HG02642 (cell line): ENCODE measurements around the gene CBL.
"Not testable (repeated sequence)": the region's sequence is repeated elsewhere in the genome, so short reads cannot be mapped to it uniquely, and the experiment has no call there.

Experiments
- ATAC-seq: cut with Tn5 transposase; IDR thresholded peaks from one replicate; pipeline ENCODE4 v1.9.1; 2021; ENCODE audit warnings: mild to moderate bottlenecking; ENCODE audit not compliant: unreplicated experiment, poor library complexity

The CBL gene

GRCh38 chr11:119205574-119206510 lies at the start of gene CBL:
TSS of gene CBL (plus strand) at chr11:119206339. CDS start at chr11:119206418, 79 bp downstream.
- peak; percentile 87 for ATAC-seq

GRCh38 chr11:119156496-119156895 lies 49.6 kb upstream of the CBL start:
- ATAC-seq: no peak

- ATAC-seq: no peak
These were observed 49.1 kb upstream of the CBL start for GRCh38 chr11:119157063-119157462.

- ATAC-seq: no peak
These were observed 47.7 kb upstream of the CBL start for GRCh38 chr11:119158467-119158866.

GRCh38 chr11:119160151-119160550 lies 46.0 kb upstream of the CBL start:
- no peak for ATAC-seq

GRCh38 chr11:119161871-119162270 lies 44.3 kb upstream of the CBL start:
- ATAC-seq: no peak

GRCh38 chr11:119166368-119167076 lies 39.6 kb upstream of the CBL start:
- no peak for ATAC-seq

GRCh38 chr11:119167077-119167458 lies 39.1 kb upstream of the CBL start:
- ATAC-seq: not testable (repeated sequence)

GRCh38 chr11:119167933-119168332 lies 38.2 kb upstream of the CBL start:
- ATAC-seq: no peak

- ATAC-seq: peak; percentile 84
These were observed 37.5 kb upstream of the CBL start, which contains the start of gene NLRX1 for GRCh38 chr11:119168471-119169281. TSS of gene NLRX1 (plus strand) at chr11:119168725. CDS start at chr11:119171404, 2,679 bp downstream.

- ATAC-seq: peak; percentile 15
These were observed 36.8 kb upstream of the CBL start for GRCh38 chr11:119169282-119169719.

GRCh38 chr11:119172513-119172912 lies 33.6 kb upstream of the CBL start:
- ATAC-seq: no peak

GRCh38 chr11:119173453-119173852 lies 32.7 kb upstream of the CBL start:
- ATAC-seq: no peak

- no peak for ATAC-seq
These were observed 30.6 kb upstream of the CBL start for GRCh38 chr11:119175493-119176077.

GRCh38 chr11:119178166-119178680 lies 27.9 kb upstream of the CBL start:
- ATAC-seq: no peak

- ATAC-seq: no peak
These were observed 26.8 kb upstream of the CBL start for GRCh38 chr11:119179342-119179741.

GRCh38 chr11:119179983-119180382 lies 26.2 kb upstream of the CBL start:
- no peak for ATAC-seq

- no peak for ATAC-seq
These were observed 25.1 kb upstream of the CBL start for GRCh38 chr11:119180729-119181676.
